KMS-11 (cell line): ENCODE measurements around the gene CNPY1.

Experiments
- H2AFZ ChIP-seq: fragments of 200-600 bp; sonication (generic); 2 replicates; pipeline ENCODE4 v1.6.1; 2016; ENCODE audit warnings: antibody characterized with exemption, mixed run types, low read depth
- H3K27ac ChIP-seq: fragments of 200-600 bp; sonication (generic); 2 replicates; pipeline ENCODE4 v1.6.1; 2016; ENCODE audit warnings: mild to moderate bottlenecking, mixed run types
- H3K27me3 ChIP-seq: fragments of 200-600 bp; sonication (generic); 2 replicates; pipeline ENCODE4 v1.6.1; 2017; ENCODE audit warnings: mild to moderate bottlenecking, low read depth, mixed run types, moderate library complexity; ENCODE audit not compliant: insufficient read depth
- H3K36me3 ChIP-seq: fragments of 200-600 bp; sonication (generic); 2 replicates; pipeline ENCODE4 v1.6.1; 2017; ENCODE audit warnings: mild to moderate bottlenecking, mixed run types; ENCODE audit not compliant: insufficient read depth
- H3K4me1 ChIP-seq: fragments of 200-600 bp; sonication (generic); 2 replicates; pipeline ENCODE4 v1.6.1; 2016; ENCODE audit warnings: mild to moderate bottlenecking, low read depth, mixed run types; ENCODE audit not compliant: poor library complexity, severe bottlenecking
- H3K4me2 ChIP-seq: fragments of 200-600 bp; sonication (generic); 2 replicates; pipeline ENCODE4 v1.7.0; 2016; ENCODE audit warnings: mild to moderate bottlenecking, mixed run types
- H3K4me3 ChIP-seq: fragments of 200-600 bp; sonication (generic); IDR thresholded peaks from 2 replicates; pipeline ENCODE4 v1.6.1; 2017; ENCODE audit warnings: low read depth, low read length, mixed read lengths; ENCODE audit not compliant: insufficient read depth
- H3K79me2 ChIP-seq: fragments of 200-600 bp; sonication (generic); 2 replicates; pipeline ENCODE4 v1.6.1; 2016; ENCODE audit warnings: low read depth, mixed run types; ENCODE audit not compliant: insufficient read depth
- H3K9ac ChIP-seq: fragments of 200-600 bp; sonication (generic); 2 replicates; pipeline ENCODE4 v1.6.1; 2016; ENCODE audit warnings: mild to moderate bottlenecking, mixed run types
- H4K20me1 ChIP-seq: fragments of 200-600 bp; sonication (generic); 2 replicates; pipeline ENCODE4 v1.6.1; 2016; ENCODE audit warnings: mild to moderate bottlenecking, mixed run types; ENCODE audit not compliant: insufficient read depth
- TF ChIP-seq, protein P1 (sequence below): fragments of 200-600 bp; sonication (generic); conservative IDR thresholded peaks from 2 replicates; pipeline ENCODE4 v1.6.1; 2017; ENCODE audit warnings: low read depth, mild to moderate bottlenecking, antibody characterized with exemption, low read length, moderate library complexity, mixed read lengths

The CNPY1 gene

DNA sequence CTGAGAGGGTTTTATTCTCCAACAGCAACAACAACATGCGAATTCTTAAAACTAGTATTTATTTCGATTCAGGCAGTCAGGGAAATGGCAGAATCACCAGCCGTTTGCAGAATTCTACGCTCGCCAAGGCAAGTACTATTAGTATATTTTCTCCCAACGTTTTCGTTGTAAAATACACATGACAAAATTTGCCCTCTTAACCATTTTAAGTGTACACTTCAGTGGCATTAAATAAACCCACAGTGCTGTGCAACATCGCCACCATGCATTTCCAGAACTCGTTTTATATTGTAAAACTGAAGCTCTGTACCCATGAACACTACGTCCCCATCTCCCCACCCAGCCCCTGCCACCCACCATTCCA is 77.6 kb downstream of the CNPY1 start:
- Histone ChIP-seq H3K4me3 (no peak overlapping the region), H3K36me3 (no peaks in the 10 kb centered on the region)

DNA sequence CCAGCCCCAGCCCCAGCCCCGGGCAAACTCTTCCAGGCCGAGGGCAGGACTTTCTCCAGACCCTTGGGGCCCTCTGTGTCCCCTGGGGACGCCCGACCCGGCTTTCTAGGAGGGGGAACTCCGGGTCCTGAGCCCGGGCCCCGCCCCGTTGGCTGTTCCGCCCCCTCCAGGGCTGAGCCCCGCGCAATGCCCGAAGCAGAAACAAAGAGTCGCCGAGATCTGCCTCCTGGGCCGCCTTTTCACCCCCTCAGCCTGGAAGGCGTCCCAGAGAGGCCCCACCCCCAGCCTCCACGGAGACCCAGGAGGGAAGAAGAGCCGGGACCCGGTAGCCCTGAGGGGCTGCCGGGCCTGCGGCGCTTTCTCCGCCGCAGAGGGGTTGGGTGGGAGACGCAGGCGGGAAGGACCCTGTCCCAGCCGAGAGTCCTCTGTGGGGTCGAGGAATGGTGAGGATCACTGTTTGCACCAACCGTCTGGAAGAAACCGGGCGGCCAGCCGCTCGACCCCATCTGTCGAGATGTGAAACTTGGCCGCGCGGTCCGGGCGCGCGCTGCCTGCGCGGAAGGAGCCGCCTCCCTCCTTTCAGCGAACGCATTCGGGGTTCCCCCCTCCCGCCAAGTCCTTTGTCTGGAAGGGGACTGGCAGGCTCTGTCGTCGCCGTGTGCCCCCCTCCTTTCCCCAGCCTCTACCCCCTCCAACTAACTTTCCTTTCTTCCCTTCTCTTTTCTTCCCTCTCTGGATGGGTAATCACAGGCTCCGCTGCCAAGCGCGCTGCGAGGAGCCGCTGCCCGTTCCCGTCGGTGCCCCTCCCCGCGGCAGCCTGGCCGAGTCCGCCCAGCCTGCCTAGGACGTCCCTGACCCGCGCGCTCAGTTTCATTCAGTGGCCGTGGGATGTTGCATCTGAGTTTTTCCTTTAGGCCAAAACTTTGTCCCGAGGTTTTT is 78.2 kb downstream of the CNPY1 start:
- Histone ChIP-seq H3K4me1 (no peaks in the 10 kb centered on the region), H3K4me2 (no peak overlapping the region), H3K79me2 (no peaks in the 10 kb centered on the region), H4K20me1 (no peaks in the 10 kb centered on the region), H3K9ac (no peak overlapping the region), H3K4me3 (no peak overlapping the region), H3K27me3 (peaks cover 22% of the 10 kb centered on the region), H3K27ac (no peak overlapping the region), H2AFZ (no peak overlapping the region), H3K36me3 (no peaks in the 10 kb centered on the region)
- TF ChIP-seq, protein P1, sequence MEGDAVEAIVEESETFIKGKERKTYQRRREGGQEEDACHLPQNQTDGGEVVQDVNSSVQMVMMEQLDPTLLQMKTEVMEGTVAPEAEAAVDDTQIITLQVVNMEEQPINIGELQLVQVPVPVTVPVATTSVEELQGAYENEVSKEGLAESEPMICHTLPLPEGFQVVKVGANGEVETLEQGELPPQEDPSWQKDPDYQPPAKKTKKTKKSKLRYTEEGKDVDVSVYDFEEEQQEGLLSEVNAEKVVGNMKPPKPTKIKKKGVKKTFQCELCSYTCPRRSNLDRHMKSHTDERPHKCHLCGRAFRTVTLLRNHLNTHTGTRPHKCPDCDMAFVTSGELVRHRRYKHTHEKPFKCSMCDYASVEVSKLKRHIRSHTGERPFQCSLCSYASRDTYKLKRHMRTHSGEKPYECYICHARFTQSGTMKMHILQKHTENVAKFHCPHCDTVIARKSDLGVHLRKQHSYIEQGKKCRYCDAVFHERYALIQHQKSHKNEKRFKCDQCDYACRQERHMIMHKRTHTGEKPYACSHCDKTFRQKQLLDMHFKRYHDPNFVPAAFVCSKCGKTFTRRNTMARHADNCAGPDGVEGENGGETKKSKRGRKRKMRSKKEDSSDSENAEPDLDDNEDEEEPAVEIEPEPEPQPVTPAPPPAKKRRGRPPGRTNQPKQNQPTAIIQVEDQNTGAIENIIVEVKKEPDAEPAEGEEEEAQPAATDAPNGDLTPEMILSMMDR, result no peak

More for the DNA sequence above, 77.6 kb downstream of the CNPY1 start:
- Histone ChIP-seq H2AFZ (no peak overlapping the region), H3K79me2 (no peaks in the 10 kb centered on the region), H3K27me3 (peaks cover 27% of the 10 kb centered on the region), H3K4me1 (no peaks in the 10 kb centered on the region), H3K9ac (no peak overlapping the region), H4K20me1 (no peaks in the 10 kb centered on the region), H3K27ac (no peak overlapping the region), H3K4me2 (no peak overlapping the region)
- TF ChIP-seq, protein P1, result no peak

DNA sequence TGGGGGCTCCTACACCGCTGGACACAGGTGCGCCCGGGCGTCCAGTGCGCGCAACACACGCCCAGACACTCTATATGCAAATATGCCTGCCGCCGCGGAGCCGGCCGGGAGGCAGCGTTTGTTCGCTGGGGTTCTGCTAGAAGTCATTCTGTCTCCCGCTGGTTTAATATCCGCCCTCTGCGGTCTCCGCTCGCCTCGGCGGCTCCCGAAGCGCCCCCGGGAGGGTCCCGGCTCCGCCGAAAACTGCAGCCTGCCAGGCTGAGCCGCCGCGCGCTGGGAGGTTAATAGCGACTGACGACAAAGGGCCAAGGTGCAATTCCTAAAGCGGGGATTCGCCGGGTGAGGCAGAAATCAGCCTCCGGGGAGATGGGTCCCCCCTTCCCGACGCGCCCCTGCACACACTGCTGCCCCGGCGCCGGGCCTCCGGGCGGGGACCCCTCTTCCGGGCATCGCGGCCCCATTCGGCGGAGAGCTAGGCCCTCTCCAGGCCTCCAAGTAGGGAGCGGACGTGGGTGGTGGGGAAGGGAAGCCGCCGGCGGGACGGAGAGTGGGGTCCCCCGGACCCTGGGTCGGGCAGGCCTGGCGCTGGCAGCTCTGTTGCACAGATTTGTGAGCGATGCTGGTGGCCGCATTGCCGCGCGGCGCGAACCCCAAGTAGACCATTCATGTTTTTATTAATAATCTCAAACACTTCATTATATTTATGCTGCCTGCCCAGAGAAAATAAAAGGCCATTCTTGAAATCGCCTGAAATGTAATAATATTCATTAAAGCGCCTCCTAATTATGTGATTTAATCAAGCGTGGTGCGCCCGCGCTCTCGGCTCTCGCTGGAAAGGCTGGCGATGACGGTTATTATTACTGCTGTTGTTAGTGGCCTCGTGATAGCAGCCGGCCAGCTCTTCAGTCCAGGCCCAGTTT is 79.3 kb downstream of the CNPY1 start:
- Histone ChIP-seq H4K20me1 (no peaks in the 10 kb centered on the region), H3K4me2 (no peak overlapping the region), H3K27ac (no peak overlapping the region), H3K4me3 (no peak overlapping the region), H3K4me1 (no peaks in the 10 kb centered on the region), H3K27me3 (peaks cover 15% of the 10 kb centered on the region), H3K9ac (no peak overlapping the region), H3K79me2 (no peaks in the 10 kb centered on the region), H3K36me3 (no peaks in the 10 kb centered on the region), H2AFZ (no peak overlapping the region)
- TF ChIP-seq, protein P1, result no peak

DNA sequence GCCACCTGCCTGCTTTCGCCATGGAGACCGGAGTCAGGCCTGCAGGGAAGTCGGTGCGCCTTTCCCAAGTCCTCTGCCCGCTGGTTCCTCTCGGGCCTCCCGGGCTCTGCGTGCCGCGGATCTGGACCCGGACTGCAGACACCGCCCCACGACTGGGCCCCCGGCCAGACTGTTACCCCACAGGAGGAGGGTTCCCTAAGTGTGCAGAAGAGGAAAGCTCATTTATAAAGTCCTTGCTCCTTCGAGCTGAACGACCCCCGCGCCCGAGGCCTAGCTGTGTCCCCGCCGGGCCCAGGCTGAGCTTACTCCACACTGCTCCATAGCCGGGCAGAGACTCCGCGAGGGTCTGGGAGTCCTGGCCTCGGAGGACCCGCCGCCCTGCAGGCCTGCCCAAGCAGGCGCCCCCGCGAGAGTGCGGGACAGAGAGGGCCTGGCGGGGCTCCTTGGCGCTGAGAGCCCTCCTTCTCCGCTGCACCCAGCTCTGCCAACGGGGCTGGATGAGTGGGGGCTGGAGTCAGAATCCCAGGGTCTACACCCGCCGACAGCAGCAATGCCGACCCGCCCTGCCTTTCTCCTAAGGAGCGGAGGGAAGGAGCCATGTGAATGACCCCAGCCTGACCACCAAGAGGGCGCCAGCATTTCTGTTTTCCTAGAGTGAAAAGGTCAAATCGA is 80.1 kb downstream of the CNPY1 start:
- Histone ChIP-seq H3K4me1 (no peaks in the 10 kb centered on the region), H3K4me2 (no peak overlapping the region), H3K36me3 (no peaks in the 10 kb centered on the region), H3K9ac (no peak overlapping the region), H3K4me3 (no peak overlapping the region), H3K27ac (no peak overlapping the region), H3K79me2 (no peaks in the 10 kb centered on the region), H2AFZ (no peak overlapping the region), H3K27me3 (peaks cover 9% of the 10 kb centered on the region), H4K20me1 (no peaks in the 10 kb centered on the region)
- TF ChIP-seq, protein P1, result no peak
